Measurements from ENCODE around the gene OR52B4.
A peak's percentile ranks its signal among the peaks of the same experiment; 100 is the strongest.
"Not testable (repeated sequence)": the region's sequence is repeated elsewhere in the genome, so short reads cannot be mapped to it uniquely, and the experiment has no call there.

OR52B4 gene

DNA sequence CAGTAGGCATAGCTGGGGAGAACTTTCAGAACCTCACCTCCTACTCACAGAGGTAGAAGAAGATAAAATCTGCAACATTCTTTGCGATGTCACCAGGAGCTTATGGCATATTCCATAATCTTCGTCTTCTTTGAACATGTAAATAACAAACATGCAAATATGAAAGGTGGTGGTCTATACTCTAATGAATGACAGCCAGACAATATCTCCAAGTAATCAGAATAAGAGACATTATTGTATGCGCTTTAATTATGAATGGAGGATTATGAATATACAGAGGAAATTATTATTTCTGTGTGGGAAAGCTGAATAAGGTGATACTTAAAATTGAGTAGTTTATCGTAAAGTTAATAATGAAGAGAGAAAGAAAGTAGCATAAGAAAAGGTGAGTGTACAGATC is at the start of gene OR52B4:
TSS of gene OR52B4 (minus strand) at position 101 of the 400 bp plus-strand sequence. CDS start at position 10, 91 bp downstream.
- DNase-seq, result no peak

DNA sequence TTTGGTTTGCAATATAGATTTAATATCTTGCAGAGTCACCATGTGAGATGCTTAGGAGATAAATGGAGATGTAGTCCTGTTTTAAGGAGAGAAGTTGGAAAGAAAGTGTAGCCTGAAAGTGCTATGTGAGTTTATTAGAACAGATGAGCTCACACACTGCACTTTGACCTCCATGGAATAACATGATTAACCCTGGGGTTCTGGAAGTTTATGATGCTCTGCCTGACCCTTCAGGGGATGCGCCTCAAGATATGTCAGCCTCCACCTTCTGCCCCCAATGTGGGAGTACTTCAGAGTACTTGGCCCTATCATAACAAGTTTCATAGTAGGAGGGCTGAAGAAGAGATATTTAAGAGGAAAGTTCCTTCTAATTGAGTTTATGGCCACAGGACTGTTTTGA is 48.6 kb upstream of the OR52B4 start:
- no peak for DNase-seq

DNA sequence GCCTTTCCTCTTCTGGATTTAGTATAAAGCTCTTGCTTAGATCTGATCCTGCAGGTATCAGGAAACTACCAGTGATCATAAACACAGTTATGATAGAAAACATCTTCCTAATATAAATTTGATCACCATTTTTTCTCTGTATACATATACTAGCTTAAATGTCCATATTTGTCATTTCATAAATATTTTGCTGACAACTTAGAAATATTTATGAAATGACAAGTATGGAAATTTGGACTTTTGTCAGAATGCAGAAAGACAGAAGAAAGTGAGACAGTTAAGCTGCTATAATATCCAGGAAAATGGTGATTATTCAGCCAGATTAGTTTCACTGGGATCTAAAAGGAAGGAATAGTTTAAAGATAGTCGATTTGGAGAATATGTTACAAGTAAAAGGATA is 48.1 kb upstream of the OR52B4 start:
- DNase-seq, result no peak

DNA sequence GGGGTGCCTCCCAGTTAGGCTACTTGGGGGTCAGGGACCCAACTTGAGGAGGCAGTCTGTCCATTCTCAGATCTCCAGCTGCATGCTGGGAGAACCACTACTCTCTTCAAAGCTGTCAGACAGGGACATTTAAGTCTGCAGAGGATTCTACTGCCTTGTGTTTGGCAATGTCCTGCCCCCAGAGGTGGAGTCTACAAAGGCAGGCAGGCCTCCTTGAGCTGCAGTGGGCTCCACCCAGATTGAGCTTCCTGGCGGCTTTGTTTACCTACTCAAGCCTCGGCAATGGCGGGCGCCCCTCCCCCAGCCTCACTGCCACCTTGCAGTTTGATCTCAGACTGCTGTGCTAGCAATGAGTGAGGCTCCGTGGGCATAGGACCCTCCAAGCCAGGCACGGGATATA is 38.0 kb upstream of the OR52B4 start:
- DNase-seq, result not testable (repeated sequence)

DNA sequence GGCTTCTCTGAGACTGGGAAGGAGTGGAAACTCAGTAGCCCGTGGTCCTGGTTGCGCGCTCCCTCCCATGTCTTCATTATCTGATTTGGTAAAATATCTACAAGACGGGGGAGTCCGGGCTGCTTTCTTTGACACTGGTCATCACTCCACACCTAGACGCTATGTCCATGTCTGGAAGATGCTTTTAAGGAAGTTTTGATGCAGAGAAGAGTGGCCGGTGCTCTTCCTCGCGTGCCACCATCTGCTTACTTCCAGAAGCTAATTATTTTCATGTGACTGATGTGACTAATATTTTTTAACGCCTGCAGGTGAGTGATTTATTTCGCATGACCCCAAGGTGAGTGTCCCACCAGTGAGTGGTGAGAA is 25.7 kb upstream of the OR52B4 start:
- no peak for DNase-seq

DNA sequence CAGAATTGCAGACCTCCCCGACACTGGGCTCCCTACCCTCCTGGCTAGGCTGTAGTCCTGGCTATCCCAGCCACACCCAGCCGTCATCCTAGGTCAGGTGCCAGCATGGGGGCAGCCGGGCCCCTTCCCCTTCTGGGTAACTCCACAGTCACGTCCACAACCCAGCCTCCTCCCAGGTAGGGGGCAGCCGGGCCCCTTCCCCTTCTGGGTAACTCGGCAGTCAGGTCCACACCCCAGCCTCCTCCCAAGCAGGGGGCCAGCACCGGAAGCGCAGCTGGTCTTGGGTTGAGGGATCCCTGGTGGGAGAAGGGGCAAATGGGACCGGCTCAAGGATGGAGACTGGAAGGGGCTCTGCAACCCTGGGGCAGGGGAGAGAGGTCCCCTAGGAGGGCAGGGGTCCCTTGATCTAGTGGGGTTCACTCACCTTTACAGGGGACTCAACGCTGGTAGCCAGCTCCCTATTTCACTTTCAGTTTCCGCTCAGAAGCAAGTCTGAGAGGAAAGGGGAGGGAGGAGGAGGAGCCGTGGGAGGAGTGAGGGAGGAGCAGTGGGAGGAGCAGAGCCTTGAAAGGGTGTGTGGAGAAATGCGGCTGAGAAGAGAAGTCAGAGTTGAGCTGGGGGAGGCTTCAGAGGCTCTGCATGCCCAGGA is 25.1 kb upstream of the OR52B4 start, which contains the start of gene TRIM21:
TSS of gene TRIM21 (minus strand) at position 494 of the 649 bp plus-strand sequence. CDS start 3,293 bp downstream, outside the sequence.
- DNase-seq, result peak; percentile 78 to 93

DNA sequence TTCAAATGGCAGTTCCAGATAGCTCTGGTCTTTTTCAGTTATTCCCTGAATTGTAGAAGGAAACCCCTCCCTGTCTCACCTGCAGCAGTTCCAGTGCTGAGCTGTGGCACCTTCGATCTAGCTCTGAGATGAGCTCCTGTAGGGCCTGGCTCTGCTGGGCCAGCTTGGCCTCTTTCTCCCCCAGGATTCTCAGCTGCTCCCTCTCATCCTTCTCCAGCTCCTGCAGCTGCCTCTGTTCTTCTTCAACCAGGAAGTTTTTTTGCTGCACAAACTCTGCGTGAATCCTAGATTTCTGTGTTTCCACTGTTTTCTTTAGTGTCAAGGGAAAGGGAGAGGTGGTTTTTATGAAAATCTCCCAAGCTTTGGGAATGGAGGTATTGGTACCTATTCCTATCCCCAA is 20.0 kb upstream of the OR52B4 start:
- DNase-seq, result no peak

DNA sequence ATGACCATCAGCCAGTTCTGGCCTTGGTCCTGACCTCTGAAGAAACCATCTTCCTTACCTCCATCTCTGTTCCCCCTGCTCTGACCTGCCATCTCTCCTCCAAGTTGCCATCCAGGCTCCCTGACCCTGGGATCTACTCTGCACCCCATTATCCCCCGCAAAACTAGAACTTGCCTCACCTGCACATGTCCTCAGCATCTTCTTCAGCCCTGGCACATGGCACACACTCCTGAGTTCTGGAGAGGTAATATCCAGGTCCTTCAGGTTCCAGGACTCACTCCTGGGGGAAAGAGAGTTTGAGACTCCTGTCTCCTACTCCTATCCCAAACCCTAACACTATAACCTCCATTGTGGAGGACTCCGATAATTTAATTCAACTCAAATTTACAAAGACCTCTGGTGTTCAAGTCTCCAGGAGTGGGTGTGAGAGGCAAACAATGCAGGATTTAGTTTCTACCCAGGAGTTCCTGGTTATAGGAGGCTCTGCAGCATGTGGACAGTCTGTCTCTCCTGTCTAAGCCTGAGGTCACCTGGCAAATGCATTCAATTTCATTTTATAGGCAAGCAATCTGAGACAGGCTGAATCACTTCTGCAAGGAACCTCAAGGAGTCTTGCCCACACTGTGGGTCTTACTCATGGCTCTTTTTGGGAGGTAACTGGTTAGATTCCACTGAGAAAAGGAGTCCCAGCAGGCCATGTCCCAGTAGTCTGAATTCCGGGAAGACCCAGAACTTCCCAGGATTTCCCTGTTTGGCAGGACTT is 18.0 kb upstream of the OR52B4 start:
- no peak for DNase-seq

DNA sequence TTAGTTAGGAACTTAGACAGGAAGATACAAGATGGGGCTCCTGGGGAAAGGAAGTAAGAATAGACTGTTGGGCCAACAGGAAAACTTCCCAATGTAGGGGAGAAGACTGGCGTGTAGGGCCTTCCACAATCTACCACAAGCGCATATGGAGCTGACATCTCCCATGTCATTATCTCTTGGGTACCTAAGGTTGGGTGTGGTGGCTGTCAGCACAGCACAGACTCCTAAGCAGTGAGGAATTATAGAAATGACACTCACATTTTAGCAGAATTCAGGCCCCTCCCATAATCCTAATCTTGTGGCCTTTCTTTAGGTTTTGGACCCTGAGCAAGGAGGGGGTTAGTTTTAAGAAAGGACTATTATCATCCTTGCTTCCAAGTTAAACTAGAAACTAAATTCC is 13.7 kb upstream of the OR52B4 start:
- no peak for DNase-seq

DNA sequence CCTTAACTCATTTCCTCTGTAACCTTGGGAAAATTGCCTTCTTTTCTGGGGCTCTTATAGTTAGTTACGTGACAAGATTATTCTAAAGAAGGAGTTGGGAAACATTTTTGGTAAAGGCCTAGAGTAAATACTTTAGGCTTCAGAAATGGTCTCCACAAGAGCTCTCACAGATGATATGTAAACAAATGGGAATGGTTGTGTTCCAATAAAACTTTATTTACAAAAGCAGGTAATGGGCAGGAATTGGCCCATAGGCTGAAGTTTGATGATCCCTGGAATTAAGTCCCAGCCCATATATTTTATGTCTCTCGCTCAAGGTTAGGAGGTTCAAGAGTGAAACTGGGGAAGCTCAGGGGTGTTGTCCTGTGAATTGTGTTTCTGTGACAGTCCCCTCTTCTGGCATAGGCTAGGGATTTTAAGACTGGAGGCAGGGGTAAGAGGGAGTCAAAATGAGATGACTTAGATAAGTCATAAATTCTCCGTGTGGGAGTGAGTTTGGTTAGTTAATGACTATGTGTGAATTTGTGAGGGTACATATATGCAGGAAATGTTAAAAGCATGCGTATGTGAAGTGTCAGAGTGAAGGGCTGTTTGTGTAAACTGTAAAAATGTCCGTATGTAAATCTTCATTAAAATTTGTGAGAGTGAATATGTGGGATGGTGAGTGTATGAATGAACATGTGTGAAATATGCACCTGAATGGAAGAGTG is 7.4 kb upstream of the OR52B4 start:
- peak in 1 of 2 experiments; percentile 23 for DNase-seq

DNA sequence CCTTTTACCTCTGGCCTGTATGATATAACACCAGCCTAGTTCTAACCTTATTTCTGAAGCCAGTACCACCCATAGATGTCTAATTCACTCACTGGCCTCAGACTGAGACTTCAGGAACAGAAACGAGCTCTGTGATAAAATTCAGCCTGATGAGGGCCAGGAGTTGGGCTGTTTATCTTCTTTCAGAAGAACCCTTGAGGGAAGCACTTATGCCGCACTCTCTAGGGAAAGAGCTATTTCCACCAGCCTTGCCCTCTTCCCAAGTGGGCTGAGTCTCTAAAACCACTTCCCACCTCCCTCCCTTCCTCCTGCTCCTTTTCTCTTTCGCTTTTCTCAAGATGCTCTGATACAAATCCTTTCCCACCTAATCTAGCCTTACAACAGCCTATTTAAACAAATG is 2.0 kb upstream of the OR52B4 start:
- no peak for DNase-seq

DNA sequence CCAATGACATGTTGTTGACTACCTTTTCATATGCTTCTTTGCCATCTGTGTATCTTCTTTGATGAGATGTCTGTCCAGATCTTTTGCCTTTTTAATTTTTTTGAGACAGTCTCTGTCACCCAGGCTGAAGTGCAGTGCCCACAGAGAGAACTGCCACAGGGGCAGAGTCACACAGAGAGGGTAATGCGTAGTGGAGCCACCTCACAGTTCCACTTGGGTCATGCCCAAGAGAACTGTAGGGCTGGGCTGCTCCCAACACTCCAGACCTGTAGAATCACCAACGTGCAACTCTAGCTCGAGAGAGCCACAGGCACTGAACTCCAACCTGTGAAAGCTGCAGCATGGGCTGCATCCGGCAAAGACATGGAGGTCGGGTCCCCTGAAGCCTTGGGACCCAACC is 20.0 kb downstream of the OR52B4 start:
- DNase-seq, result not testable (repeated sequence)

DNA sequence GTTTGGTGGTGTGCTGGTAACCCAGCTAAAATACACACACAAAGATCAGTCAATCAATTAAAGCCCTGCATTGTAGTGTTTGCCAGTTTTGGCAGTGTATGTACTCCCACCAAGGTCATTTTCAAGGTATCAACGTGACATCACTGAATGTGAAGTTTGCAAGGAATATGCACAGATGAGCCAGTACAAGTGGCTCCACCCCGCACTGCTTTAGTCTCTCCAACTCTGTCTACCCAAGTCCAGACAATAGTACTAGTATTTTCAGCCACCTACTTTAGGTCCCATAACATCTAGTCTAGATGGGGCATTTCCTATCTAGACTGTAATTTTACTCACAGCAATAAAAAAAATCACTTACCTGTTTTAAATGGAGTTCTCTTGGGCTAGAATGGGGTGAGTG is 22.8 kb downstream of the OR52B4 start:
- DNase-seq, result not testable (repeated sequence)

DNA sequence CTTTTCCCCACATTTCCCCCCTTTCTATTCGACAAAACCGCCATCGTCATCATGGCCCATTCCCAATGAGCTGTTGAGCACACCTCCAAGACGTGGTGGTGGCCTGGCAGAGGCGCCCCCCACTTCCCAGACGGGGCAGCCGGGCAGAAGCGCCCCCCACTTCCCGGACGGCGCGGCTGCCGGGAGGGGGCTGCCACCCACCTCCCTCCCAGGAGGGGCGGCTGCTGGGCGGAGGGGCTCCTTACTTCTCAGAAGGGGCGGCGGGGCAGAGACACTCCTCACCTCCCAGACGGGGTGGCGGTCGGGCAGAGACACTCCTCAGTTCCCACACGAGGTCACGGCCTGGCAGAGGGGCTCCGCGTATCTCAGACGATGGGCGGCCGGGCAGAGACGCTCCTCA is 33.8 kb downstream of the OR52B4 start:
- DNase-seq, result not testable (repeated sequence)

All from NCI-H526 (cell line).